ENCODE measurements around the gene ADGRE3. TPM values are rescaled to one million over a fixed set of nuclear protein-coding genes. Genes with fewer than 3 reads are reported as not detected.
"Not testable (repeated sequence)": the region's sequence is repeated elsewhere in the genome, so short reads cannot be mapped to it uniquely, and the experiment has no call there.

Gene ADGRE3
- polyA plus RNA-seq, 3 donors, result 0.55 TPM; not detected in 2

- 61 to 73% (median 68%) methylated on average over 1 of the region's 1 CpG for WGBS, 3 donors
- no peak overlapping the region for H3K27ac ChIP-seq (ENCODE audit: low read depth, low read length)
Measured at GRCh38 chr19:14673088-14673487, 1.6 kb downstream of the ADGRE3 start.

- H3K27ac ChIP-seq (ENCODE audit: low read depth, low read length), result no peak overlapping the region
- WGBS, 3 donors, result 66 to 69% (median 69%) methylated on average over 3 of the region's 3 CpGs
Measured at GRCh38 chr19:14672188-14672872, 2.3 kb downstream of the ADGRE3 start.

- no peak overlapping the region for H3K27ac ChIP-seq (ENCODE audit: low read depth, low read length)
- WGBS, 3 donors, result 60 to 74% (median 72%) methylated on average over 2 of the region's 2 CpGs
Measured at GRCh38 chr19:14670408-14670807, 4.2 kb downstream of the ADGRE3 start.

DNA sequence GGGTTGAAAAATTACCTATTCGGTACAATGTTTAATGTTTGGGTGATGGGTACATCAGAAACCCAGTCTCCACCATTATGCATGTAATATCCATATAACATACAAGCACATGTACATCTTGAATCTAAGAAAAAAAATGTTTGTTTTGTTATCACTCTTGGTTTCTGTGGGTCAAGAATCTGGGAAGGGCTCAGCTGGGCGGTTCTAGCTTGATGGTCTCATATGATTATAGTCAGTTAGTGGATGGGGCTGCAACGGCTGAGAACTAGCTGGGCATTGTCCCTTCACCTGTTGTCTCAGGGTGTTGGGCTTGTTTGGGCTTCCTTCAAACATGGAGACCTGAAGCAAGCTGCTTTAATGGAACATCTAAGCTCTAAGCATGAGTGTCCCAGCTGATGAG, 4.7 kb downstream of the ADGRE3 start:
- no peak overlapping the region for H3K27ac ChIP-seq (ENCODE audit: low read depth, low read length)
- WGBS, 3 donors, result 60 to 84% (median 74%) methylated on average over 3 of the region's 3 CpGs

DNA sequence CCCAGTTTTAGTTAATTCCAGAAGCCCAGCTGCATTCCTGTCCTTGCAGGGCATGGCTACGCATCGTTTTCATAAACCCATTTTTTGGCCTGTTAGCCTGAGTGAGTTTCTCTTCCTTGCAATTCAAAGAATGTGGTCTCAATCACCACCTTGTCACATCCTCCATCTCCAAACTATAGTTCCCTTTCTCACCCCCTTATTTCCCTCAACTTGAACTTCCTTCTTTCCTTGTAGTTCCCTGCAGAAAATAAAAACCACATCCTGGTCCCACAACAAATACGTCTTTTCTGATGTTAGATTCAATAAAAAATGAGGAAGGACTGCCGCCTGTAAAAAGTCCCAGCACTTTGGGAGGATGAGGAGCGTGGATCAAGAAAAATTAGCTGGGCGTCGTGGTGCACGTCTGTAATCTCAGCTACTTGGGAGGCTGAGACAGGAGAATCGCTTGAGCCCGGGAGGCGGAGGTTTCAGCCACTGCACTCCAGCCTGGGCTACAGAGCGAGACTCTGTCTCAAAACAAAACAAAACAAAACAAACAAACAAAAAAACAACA, 13.2 kb downstream of the ADGRE3 start:
- WGBS, 3 donors, result 45 to 76% (median 59%) methylated on average over 12 of the region's 12 CpGs

GRCh38 chr19:14659874-14660489, 14.7 kb downstream of the ADGRE3 start:
- 59 to 74% (median 66%) methylated on average over 6 of the region's 6 CpGs for WGBS, 3 donors
- H3K27ac ChIP-seq (ENCODE audit: low read depth, low read length), result no peak overlapping the region

More for the DNA sequence above, 13.2 kb downstream of the ADGRE3 start:
- H3K27ac ChIP-seq (ENCODE audit: low read depth, low read length), result no peak overlapping the region

DNA sequence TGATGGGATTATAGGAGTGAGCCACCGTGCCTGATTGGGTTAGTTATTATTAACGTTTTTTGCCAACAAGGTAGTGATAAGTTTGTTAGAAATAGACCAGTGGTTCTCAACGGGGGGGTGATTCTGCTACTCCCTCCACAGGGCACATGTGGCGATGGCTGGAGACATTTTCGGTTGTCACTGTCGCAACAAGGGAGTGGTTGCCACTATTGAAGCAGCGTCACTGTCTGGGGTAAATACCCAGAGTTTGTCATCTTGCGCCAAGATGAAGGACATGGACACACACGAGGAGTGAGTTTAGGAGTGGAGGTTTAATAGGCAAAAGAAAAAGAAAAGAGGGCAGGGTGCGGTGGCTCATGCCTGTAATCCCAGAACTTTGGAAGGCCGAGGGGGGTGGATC, 18.9 kb downstream of the ADGRE3 start:
- no peak overlapping the region for H3K27ac ChIP-seq (ENCODE audit: low read depth, low read length)
- 69 to 71% (median 69%) methylated on average over 11 of the region's 11 CpGs for WGBS, 3 donors

DNA sequence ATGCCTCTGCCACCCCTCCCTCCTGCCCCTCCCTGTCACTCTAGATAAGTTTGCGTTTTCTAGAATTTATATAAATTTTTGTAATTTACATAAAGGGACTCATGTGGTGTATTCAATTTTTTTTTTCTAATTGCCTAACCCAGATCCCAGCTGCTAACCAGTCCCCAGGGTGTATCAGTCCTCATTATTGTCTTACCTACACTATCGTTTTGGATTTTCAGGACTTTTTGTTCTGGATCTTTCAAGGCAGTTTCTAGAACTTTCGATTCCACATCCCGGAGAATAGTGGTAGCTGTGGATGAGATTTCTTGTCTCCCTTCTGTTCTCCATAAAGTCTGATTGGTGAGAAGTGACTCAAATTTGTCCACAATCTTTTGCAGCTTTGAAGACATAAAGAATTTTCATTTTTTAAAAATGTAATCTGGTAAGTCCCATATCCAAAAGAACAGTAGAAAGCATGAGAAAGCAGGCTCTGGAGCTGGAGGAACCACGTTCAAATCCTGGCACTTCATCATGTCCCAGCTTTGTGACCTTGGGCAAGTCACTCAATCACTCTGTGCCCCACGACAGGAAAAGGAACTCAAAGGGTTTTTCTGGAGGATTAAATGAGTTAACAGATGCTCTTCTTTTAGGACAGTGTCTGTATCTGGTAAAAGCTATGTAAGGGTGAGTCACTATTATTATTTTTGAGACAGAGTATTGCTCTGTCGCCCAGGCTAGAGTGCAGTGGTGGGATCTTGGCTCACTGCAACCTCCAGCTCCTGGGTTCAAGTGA, 19.7 kb downstream of the ADGRE3 start:
- 53 to 74% (median 71%) methylated on average over 7 of the region's 7 CpGs for WGBS, 3 donors
- no peak overlapping the region for H3K27ac ChIP-seq (ENCODE audit: low read depth, low read length)

DNA sequence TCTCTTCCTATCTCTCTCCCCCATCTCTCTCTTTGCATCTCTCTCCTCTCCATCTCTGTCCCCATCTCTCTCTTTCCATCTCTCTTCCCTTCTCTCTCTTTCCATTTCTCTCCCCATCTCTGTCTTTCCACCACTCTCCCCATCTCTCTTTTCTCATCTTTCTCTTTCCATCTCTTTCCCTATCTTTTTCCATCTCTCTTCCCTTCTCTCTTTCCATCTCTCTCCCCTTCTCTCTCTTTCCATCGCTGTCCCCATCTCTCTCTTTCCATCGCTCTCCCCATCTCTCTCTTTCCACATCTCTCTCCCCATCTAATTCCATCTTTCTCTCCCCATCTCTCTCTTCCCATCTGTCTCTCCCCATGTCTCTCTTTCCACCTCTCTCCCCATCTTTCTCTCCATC, 24.5 kb downstream of the ADGRE3 start:
- 61 to 78% (median 69%) methylated on average over 2 of the region's 2 CpGs for whole genome bisulfite sequencing, 3 donors
- no peak overlapping the region for H3K27ac ChIP-seq (ENCODE audit: low read depth, low read length)

DNA sequence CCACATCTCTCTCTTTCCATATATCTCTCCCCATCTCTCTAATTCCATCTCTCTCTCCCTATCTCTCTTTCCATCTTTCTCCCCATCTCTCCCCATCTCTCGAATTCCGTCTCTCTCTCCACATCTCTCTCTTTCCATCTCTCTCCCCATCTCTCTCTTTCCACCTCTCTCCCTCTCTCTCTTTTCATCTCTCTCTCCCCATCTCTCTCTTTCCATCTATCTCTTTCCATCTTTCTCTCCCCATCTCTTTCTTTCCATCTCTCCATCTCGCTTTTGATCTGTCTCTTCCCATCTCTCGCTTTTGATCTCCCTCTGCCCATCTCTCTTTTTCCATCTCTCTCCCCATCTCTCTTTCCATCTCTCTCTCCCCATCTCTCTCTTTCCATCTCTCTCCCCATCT, 25.6 kb downstream of the ADGRE3 start:
- no peak overlapping the region for H3K27ac ChIP-seq (ENCODE audit: low read depth, low read length)
- WGBS, 3 donors, result 46 to 87% (median 75%) methylated on average over 4 of the region's 4 CpGs

DNA sequence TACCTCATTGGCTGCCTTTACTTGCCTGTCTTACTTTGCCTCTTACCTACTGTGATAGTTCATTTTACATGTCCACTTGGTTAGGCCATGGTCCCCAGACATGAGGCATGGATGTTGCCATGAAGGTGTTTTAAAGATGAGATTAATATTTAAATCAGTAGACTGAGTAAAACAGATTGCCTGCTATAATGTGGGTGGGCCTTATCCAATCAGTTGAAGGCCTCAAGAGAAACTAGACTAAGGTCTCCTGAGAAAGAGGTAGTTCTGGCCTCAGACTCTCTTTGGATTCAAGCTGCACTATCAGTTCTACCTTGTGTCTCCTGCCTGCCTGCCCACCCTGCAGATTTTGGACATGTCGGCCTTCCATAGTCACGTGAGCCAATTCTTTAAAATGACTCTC, 26.1 kb downstream of the ADGRE3 start:
- 90 to 96% (median 93%) methylated on average over 2 of the region's 2 CpGs for WGBS, 3 donors

DNA sequence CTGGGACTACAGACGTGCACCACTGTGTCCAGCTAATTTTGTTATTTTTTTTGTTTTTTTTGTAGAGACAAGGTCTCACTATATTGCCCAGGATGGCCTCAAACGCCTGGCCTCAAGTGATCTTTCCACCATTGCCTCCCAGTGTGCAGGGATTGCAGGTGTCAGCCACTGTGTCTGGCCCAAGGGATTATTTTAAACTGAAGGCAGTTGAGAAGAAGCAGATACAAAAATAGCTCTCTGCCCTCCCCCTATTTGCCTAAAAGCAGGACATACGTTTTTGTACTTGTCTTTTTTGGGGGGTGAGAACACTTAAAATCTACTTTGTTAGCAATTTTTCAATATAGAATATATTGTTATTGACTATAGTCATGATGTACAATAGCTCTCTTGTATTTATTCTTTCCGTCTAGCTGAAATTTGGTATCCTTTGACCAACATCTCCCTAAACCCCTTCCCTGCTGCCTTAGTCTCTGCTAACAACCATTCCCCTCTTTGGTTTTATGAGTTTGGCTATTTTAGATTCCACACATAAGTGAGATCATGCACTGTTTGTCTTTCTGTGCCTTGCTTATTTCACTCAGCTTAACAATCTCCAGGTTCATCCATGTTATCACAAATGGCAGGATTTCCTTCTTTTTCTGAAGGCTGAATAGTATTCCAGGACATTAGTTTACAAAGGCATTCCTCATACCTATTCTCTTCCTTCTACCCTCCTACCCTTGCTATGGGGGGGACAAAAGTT, 34.9 kb downstream of the ADGRE3 start:
- WGBS, 3 donors, result 46 to 60% (median 54%) methylated on average over 4 of the region's 4 CpGs
- no peak overlapping the region for H3K27ac ChIP-seq (ENCODE audit: low read depth, low read length)

More for the DNA sequence above, 26.1 kb downstream of the ADGRE3 start:
- no peak overlapping the region for H3K27ac ChIP-seq (ENCODE audit: low read depth, low read length)

DNA sequence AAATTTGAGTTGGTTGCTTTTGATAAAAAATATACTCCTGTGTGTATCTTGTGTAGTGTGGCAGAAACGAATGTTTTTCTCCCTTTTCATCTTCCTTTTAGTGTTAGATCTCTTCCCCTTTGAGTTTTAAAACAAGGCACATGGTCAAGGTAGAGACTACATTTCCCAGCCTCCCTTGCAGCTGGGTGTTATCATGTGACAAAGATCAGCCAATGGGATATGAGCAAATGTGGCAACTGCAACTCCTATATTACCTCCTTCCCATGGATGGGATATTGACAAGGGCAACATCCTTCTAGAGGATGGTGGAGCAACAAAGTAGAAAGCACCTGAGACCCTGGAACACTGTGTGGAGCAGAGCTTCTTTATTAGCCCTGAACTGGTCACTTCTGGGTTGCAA, 42.4 kb downstream of the ADGRE3 start:
- 9 to 29% (median 14%) methylated on average over 1 of the region's 1 CpG for WGBS, 3 donors
- no peak overlapping the region for H3K27ac ChIP-seq (ENCODE audit: low read depth, low read length)

- no peak overlapping the region for H3K27ac ChIP-seq (ENCODE audit: low read depth, low read length)
- 82 to 96% (median 83%) methylated on average over 1 of the region's 1 CpG for WGBS, 3 donors
Measured at GRCh38 chr19:14629557-14629956, 45.1 kb downstream of the ADGRE3 start.

DNA sequence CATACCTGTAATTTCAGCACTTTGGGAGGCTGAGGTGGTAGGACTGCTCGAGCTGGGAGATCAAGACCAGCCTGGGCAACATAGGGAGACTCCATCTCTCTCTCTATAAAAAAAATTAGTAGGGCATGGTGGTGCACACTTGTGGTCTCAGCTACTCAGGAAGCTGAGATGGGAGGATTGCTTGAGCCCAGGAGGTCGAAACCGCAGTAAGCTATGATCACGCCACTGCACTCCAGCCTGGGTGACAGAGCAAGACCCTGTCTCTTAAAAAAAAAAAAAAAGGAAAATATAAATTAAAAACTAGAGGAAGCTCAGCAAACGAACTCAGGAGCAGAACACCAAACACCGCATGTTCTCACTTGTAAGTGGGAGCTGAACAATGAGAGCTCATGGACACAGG, 50.2 kb downstream of the ADGRE3 start:
- WGBS, 3 donors, result 69 to 83% (median 77%) methylated on average over 6 of the region's 6 CpGs

DNA sequence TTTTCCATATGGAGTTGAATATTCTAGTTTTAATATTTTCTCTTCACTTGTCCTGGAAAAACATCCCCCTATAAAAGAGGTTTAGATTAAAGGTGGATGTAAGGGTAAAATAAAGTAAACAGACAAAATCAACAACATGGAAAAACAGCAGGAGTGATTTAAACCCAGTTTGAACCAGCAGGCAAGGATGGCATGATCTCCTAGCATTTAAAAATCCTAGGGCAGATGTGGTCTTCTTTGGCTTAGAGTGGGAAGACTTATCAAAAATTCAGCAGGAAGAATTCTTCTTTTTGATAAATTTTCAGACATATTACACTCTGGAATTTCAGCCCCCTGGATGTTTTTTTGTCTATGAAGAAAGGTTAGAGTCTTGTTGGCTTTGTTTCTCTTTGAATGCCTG, 55.2 kb downstream of the ADGRE3 start:
- no peak overlapping the region for H3K27ac ChIP-seq (ENCODE audit: low read depth, low read length)

More for the DNA sequence above, 50.2 kb downstream of the ADGRE3 start:
- H3K27ac ChIP-seq (ENCODE audit: low read depth, low read length), result not testable (repeated sequence)

- no peak overlapping the region for H3K27ac ChIP-seq (ENCODE audit: low read depth, low read length)
- 61 to 85% (median 75%) methylated on average over 3 of the region's 3 CpGs for WGBS, 3 donors
Measured at GRCh38 chr19:14616407-14616806, 58.2 kb downstream of the ADGRE3 start.

DNA sequence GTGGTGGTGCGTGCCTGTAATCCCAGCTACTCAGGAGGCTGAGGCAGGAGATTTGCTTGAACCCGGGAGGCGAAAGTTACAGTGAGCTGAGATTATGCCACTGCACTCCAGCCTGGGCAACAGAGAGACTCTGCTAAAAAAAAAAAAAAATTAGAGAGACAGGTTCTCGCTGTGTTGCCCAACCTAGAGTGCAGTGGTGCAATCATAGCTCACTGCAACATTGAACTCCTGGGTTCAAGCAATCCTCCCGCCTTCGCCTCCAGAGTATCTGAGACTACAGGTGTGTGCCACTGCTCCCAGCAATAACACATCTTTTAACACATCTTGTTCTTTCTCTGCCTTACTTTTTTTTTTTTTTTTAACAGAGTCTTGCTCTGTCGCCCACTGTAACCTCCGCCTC, 59.0 kb downstream of the ADGRE3 start:
- no peak overlapping the region for H3K27ac ChIP-seq (ENCODE audit: low read depth, low read length)
- WGBS, 3 donors, result 74 to 89% (median 79%) methylated on average over 8 of the region's 8 CpGs

DNA sequence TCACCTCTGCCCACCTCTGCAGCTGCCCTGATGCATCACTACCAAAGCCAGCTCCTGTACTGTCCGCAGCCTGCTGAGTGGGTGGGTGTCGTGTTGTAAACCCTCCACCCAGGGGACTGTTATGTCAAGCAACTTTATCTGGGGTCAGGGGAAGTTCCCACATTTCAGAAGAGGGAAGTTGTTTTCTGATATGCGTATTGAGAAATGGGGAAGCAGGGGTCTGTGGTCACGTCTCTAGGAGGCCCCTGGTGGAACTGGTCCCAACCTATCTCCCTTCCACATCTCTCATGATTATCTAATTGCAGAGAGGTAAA, 60.6 kb downstream of the ADGRE3 start:
- 34 to 45% (median 35%) methylated on average over 4 of the region's 4 CpGs for WGBS, 3 donors

More for the DNA sequence above, 60.6 kb downstream of the ADGRE3 start:
- no peak overlapping the region for H3K27ac ChIP-seq (ENCODE audit: low read depth, low read length)

All from adipose tissue (tissue), 3 donors.